Skin epidermis (tissue), 12 donors: ENCODE measurements around the gene TMEM117.

ENCODE experiments used
- H3K27ac ChIP-seq, 21 experiments: fragments of 200-600 bp; sonication (generic) in 11 of 21; one replicate each; pipeline ENCODE4 v1.5.0; 2020; ENCODE audit warnings: mild to moderate bottlenecking in 3 of 21, inconsistent platforms in 2 of 21, moderate library complexity in 2 of 21
- H3K4me3 ChIP-seq, 7 experiments: fragments of 200-600 bp; sonication (generic) in 2 of 7; one replicate each; pipeline ENCODE4 v1.5.0; 2020; ENCODE audit warnings: inconsistent platforms in 2 of 7, mild to moderate bottlenecking in 2 of 7, moderate library complexity in 1 of 7

The TMEM117 gene

DNA sequence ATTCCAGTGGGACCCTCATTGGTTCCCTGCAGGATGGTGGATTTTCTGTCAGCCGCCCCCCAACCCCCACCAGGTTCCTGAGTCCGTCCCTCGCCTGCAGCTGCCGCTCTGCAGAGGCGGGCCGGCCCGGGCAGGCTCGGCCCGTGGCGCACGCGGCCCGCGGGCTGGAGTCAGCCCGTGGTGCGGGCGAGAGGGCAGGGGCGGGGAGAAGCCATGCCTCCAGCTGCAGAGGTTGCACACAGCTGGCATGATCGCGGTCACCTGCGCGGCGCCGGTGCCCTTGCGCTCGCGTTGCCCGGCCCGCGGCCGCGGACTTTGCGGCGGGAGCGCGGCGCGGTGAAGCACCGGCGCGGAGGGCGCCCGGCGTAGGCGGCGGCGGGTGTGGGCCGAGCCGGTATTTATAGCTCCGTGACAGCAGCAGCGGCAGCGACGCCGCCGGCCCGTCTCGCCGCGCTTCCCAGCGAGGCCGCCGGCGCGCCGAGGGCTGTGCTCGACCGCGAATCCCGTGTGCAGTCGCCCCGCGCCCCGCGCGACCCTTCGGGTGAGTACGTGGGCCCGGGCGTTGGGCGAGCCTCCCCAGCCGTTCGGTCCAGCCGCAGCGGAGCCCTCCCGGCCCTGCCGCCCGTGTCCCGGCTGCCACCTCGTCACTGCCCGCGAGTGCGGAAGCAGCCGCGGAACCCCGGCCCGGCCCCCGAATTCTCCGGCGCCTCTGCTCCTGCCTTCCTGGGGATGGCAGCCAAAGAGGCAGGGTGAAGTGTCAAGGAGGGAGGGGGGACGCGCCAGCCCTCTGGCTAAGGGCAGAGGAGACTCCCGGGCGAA lies at the start of gene TMEM117:
TMEM117 (plus strand) TSS at position 426 of the 819 bp plus-strand sequence.
- H3K27ac ChIP-seq: peak within 1 kb of the TSS; percentile 84 to 97 (median 93)
- peak within 1 kb of the TSS; percentile 52 to 84 (median 76) for H3K4me3 ChIP-seq

DNA sequence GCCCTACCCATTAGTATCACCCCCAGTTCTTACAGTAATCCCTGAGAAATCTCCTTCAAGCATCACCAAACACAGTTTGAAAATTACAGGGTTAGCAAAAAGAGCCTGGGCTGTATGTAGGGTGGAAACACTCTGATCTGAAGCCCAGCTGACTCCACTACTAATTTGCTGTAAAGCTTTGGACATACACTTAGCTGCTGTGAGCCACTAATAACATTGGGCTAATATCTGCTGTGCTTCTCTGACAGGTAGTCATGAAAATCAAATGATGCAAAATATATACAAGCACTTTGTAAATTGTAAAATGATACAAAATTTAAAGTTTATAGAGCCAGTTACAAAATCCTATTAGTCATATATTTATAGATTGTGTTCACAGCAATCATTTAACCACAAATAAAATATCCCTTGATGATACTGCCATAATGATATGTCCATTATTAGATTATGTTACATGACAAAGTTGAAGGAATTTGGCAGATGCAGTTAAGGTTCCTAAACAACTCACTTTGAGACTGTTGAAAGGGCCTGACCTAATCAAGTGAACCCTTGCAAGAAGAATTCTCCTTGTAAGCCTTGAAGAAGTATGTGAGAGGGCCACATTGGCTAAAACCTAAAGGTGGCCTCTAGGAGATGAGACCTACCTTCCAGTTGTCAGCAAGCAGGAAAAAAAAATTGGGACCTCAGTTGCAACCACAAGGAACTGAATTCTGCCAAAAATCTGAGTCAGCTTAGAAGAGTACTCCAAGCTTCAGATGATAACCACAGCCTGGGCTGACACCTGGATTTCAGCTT lies 48.8 kb upstream of the TMEM117 start:
- Histone ChIP-seq H3K4me3 (no peak overlapping the region), H3K27ac (no peak overlapping the region)

GRCh38 chr12:43789941-43790340 lies 45.9 kb upstream of the TMEM117 start:
- no peak overlapping the region for H3K4me3 ChIP-seq
- H3K27ac ChIP-seq: no peak overlapping the region

DNA sequence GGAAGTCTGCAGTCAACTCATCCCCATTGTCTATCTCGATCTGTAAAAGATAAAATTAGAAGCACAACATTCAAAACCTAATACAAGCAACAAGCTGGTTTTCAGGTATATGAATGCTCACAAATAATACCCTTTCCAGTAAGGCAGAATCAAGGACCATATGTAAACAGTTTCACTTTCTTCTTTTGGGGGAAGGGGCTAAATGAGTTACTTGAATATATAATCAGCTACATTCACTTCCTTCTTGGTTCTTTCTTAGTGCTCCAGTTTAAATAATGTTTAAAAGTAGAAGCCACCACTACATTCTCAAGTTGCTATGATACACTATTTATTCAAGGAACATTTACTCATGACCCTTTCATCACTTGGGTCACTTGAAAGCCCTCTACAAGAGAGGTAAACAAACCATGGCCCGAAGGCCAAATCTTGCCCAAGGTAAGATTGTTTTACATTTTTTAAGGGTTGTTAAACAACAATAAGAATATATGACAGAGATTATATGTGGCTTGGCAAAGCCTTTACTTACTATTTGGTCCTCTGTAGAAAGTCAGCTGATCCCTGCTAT lies 40.1 kb upstream of the TMEM117 start:
- Histone ChIP-seq H3K27ac (no peak overlapping the region), H3K4me3 (no peak overlapping the region)

DNA sequence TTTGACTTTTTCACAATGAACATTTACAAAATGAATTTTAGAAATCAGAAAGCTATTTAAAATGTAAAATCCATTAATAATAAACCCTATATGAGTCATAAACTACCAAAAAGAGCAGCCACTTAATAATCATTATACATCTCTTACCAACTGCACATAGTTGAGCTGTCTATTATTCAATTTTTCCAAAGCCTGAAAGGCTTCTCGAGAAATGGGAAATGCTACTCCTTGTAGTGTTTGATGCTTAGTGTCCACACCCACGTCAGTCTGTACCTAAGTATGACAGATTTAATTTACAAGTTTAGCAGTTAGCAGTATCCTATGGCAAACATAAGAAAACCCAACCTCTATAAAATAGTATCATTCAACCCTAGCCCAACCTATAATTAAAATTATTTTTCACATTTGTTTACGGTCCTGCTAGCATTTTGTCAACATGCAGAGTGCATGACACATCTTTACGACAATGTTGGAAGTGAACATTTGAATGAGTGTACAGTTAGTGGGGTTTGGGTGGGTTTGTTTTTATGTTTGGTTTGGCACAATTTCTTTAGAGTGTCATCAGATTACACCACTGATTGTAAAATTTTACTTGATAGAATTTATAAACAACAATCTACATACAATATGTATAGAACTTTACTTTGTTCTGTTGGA lies 38.2 kb upstream of the TMEM117 start:
- no peak overlapping the region for H3K4me3 ChIP-seq

GRCh38 chr12:43805149-43805859 lies 30.6 kb upstream of the TMEM117 start:
- H3K4me3 ChIP-seq: peak overlapping the region; percentile 64 to 99 (median 90)
- H3K27ac ChIP-seq: peak overlapping the region; percentile 94 to 99 (median 98)

More for the DNA sequence above, 38.2 kb upstream of the TMEM117 start:
- no peak overlapping the region for H3K27ac ChIP-seq

DNA sequence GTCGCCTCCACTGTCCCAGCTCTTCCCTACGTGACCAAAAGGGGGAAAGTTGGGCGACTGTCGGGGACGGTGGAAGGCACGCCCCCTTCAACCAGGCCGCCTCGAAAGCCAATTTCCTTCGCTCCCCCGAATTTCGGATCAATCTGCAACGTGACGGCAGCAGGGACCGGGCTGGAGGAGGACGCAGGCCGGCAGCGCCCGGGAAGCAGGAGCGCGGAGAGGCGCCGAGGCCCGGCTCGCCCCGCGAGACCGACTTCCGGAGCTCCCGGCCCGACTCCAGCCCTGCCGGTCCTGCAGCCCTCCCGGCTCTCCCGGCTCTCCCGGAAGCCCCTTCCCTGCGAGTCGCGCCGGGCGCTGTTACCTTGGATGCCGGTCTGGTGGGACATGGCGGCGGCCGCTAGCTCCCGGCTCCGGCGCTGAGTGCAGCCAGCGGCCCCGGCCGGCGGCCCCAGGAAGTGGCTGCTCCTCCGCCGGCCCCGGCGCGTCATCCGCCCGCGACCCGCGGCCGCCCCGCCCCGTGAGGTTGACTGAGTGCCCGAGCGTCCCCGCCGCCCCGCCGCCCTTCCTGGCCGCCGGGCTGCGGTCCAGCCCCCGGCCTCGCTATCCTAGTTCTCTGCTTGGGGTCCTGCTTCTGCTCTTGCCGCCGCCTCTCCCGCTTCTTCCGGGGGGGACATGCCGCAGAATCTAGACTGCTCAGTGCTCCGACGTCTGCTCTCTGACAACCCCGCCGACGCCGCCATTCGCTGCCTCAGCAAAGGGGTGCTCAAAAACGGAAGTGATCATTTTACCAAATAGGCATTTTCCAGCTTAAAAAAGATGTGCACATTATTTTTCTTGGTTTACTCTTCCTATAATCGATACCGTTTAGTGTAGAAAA lies 29.8 kb upstream of the TMEM117 start, which contains the start of gene TWF1:
TWF1 (minus strand) TSS at position 458 of the 877 bp plus-strand sequence; CDS start at position 386, 72 bp downstream.
- H3K27ac ChIP-seq: peak within 1 kb of the TSS; percentile 94 to 99 (median 98)
- peak within 1 kb of the TSS; percentile 64 to 99 (median 90) for H3K4me3 ChIP-seq

DNA sequence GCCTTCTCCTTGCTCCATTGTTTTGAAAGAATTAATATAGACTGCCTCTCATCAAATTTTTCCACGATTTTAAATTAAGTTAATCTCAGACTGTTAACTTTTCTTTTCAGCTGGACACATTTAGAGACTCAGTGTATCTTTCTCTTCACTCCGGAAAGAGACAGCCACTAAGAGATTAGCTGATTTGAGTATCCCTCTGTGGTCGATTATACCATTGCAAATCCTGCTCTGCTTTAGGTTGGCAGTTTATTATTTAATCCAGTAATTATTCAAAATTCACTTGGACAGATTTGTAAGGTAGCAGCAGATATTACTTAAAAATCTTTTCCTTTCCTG lies 29.2 kb upstream of the TMEM117 start:
- peak overlapping the region; percentile 64 to 99 (median 90) for H3K4me3 ChIP-seq
- peak overlapping the region; percentile 94 to 99 (median 98) for H3K27ac ChIP-seq

DNA sequence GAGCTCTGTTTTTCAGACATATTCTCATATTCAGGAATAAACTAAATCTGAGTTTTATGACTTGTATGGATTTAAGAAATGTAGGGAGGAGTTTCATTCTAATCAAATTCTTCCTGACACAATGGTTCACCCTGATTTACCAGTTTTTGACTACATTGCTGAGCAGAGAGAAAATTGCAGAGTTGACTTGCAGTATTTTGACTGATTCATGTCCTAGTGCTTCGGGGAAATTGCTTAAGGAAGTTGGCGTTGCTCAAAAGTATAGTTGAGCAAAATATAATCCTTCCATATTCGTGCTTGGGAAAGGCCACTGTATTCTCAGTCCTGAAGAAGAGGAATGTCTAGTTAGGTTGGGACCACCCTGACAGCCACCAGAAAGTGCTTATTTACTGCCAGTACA lies 28.5 kb upstream of the TMEM117 start:
- H3K4me3 ChIP-seq: no peak overlapping the region
- H3K27ac ChIP-seq: peak overlapping the region in 18 of 21 experiments; percentile 94 to 99 (median 98)

- peak overlapping the region in 11 of 21 experiments; percentile 8 to 77 (median 43) for H3K27ac ChIP-seq
- H3K4me3 ChIP-seq: no peak overlapping the region
Measured at GRCh38 chr12:43812057-43812456, 23.8 kb upstream of the TMEM117 start.

DNA sequence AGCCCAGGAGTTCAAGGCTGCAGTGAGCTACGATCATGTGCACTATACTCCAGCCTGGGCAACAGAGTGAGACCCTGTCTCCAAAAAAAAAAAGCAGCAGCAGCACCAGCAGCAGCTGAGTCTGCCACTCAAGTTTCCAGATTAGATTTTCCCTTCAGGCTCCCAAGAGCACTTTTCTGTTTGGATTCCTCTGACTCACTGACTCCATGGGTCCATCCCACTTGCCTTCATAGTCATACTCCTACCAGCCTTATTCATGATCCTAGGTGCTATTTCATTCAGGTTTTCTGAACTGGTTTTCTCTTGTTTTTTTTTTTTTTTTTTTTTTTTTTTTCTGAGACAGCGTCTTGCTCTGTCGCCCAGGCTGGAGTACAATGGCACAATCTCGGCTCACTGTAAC lies 23.0 kb upstream of the TMEM117 start:
- Histone ChIP-seq H3K4me3 (no peak overlapping the region), H3K27ac (peak overlapping the region in 5 of 21 experiments; percentile 8 to 77 (median 48))

DNA sequence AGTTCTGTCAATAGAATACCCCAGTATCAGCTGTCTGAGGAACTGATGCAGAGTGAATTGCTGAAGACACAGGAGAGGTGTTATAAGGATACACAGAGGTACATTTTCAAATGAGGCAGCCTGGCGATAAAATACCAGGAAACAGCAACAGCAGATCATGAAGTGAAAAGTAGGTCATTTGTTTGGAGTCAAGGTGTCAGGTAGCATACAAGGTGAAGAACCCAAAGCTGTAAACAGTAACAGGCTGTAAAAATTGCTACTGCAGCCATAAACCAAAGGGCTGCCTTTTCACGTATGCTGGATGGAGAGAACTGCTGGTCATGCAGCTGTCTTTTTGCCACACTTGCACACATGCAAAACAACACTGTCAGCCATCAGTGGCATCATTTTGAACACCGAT lies 20.5 kb upstream of the TMEM117 start:
- H3K4me3 ChIP-seq: no peak overlapping the region
- no peak overlapping the region for H3K27ac ChIP-seq

DNA sequence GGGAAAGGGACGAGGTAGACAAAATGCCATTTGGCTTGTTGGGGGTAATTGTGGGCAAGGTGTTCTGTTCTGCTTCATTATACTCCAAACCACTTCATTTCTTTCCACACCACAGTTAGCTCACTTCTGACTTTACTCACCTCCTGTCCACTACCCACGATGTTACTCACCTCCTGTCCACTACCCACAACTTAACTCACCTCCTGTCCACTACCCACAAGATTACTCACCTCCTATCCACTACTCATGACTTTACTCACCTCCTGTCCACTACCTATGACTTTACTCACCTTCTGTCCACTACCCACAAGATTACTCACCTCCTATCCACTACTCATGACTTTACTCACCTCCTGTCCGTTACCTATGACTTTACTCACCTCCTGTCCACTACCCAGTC lies 19.7 kb upstream of the TMEM117 start:
- no peak overlapping the region for H3K27ac ChIP-seq
- H3K4me3 ChIP-seq: no peak overlapping the region

DNA sequence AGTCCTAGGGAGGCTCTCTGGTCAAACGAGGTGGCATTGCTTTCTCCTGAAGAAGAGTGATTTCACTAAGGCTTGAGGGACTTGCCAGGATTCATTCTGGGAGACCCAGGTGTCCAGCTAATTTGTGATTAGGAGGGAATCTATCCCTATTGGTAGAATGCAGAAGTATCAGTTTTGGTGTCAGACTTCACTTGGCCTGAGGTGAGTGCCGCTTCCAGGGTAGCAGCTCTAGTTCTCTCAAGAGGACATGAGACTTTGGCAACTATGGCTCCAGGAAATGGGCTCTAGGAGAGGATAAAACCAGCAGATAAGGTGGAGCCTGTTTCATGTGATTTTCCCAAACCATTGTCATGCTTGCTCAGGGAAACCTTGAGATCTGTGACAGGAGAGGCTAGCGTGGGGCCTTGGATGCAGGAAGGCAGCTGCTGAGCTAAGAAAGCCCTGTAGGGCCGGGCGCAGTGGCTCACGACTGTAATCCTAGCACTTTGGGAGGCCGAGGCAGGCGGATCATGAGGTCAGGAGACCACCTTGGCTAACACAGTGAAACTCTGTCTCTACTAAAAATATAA lies 11.6 kb upstream of the TMEM117 start:
- H3K4me3 ChIP-seq: no peak overlapping the region
- peak overlapping the region in 1 of 21 experiments; percentile 4 for H3K27ac ChIP-seq

GRCh38 chr12:43826681-43827080 lies 9.2 kb upstream of the TMEM117 start:
- H3K4me3 ChIP-seq: no peak overlapping the region
- H3K27ac ChIP-seq: peak overlapping the region in 2 of 21 experiments; percentile 22 to 60

- H3K4me3 ChIP-seq: no peak overlapping the region
- H3K27ac ChIP-seq: peak overlapping the region in 1 of 21 experiments; percentile 60
Measured at GRCh38 chr12:43827093-43827492, 8.8 kb upstream of the TMEM117 start.

GRCh38 chr12:43832463-43833168 lies 3.3 kb upstream of the TMEM117 start:
- no peak overlapping the region for H3K27ac ChIP-seq
- no peak overlapping the region for H3K4me3 ChIP-seq
